ENCODE data around the gene CHST15.
"Not testable (repeated sequence)": the region's sequence is repeated elsewhere in the genome, so short reads cannot be mapped to it uniquely, and the experiment has no call there.

Gene CHST15

DNA sequence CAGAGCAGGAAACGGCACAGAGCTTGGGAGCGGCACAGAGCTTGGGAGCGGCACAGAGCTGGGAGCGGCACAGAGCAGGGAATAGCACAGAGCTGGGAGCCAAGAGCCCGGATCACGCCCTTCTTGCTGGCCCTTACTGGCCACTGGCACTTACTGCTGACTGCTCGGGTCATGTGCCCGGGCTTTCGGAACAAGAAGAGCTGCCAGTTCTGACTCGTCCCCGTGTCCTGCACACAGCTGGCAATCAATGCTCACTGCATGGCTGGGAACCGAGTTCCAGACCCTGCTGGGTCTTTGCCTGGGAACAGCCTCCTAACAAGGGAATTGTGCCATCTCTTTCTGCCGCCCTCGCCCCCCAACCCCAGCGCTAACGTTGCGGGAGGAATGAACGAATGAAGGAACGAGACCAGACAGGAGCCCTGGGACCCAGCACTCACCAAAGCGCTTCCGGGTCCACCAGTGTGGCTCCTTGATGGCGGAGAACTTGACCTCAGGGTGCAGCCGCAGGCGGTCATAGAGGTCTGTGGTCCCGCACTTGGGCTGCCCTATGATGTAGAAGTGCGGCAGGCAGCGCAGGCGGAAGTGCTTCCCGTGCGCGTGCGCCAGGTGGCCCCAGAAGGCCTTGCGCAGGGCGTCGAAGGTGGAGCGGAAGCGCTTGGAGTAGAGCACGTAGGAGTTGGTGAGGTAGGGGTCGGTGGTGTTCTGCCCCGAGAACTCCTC lies 49.1 kb downstream of the CHST15 start:
- no peak for DNase-seq (ENCODE audit: low read depth, low spot score)

DNA sequence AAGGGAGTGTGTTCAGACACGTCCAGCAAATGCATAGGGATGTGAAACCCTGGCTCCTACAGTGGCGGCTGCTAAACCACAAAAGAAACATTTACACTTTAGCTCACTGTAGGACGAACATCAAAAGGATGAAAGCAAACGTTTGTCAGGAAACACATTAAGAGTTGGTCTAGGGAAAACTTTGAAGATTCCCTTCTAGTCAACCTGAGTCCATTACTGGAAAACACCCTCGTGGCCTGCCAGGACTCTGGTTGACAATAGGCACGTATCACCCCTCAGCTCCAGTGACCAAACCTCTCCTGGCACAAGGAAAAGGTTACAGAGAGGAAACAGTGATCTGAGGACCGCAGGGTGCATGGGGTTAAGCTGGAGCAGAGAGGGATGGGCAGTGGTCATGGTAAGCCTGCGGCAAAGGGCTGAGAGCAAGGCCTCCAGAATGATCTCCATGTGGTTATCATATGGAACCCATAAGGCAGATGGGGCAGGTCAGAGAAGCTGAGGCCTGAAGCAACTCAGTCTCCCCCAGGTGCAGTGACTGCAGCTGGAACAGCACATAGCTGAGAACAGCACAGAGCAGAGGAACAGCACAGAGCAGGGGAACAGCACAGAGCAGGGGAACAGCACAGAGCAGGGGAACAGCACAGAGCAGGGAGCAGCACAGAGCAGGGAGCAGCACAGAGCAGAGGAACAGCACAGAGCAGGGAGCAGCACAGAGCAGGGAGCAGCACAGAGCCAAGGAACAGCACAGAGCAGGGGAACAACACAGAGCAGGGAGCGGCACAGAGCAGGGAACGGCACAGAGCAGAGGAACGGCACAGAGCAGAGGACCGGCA lies 49.9 kb downstream of the CHST15 start:
- DNase-seq (ENCODE audit: low read depth, low spot score), result peak; percentile 36

DNA sequence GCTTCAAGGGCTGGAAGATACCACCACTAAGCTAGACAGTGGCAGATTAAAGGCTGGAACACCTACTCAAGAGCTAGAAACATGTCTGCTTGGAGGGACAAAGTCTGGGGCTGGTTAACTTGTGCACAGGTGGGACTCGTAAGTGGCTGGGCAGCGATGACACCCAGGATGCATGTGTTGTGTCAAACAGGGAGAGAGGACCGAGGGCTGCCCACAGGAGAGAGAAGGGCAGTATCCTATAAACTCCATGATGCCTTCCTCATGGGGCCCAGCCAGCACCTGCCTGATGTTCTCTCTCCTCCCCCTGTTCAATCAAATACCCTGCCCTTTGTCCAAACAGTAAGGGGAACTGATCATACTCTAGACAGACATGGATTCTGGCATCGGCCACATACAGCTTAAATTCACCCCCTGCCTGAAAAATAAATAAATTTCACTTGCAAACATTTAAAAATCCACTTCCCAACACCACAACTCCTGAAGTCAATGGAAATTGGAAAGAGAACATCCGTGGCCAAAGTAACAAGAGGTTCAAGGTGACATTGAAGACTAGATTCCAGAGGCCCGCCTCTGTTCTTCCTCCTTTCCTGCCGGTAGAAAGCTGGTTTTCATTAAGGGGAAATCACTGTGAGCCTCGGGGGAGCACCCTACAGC lies 50.6 kb downstream of the CHST15 start:
- DNase-seq (ENCODE audit: low read depth, low spot score), result no peak

DNA sequence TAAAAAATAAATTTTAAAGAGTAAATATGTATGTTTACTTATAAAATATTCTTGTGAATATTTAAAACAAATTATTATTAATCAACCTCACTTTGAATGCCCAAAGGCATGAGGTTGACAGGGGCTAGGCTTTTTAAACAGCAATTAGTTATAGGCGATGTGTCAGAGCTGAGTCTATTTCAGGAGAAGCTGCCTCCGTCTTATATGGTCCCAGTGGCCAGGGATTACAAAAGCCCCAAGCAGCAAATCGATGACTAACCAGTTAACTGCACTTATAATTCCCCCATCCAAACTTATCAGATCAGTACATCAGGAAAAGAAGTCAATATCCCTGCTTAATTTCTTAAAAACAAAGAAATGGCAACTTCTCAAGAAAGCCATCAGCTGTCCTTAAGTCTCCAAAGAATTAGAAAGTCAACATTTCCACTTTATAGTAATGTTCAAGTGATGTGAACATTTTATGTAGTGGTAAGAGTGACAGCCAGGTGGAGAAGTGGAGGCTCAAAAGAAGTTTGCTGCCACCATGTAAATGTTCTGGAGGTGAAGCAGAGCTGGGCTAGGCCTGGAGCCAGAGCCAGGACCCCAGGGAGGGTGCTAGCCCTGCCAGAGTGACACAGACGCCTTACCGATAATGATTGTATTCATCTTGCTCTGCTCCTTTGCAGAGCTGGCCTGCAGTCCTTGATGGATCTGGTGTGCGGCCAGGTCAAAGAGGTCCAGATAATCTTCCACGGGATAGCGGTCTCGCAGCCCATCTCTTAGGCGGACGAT lies 51.5 kb downstream of the CHST15 start:
- DNase-seq (ENCODE audit: low read depth, low spot score), result no peak

DNA sequence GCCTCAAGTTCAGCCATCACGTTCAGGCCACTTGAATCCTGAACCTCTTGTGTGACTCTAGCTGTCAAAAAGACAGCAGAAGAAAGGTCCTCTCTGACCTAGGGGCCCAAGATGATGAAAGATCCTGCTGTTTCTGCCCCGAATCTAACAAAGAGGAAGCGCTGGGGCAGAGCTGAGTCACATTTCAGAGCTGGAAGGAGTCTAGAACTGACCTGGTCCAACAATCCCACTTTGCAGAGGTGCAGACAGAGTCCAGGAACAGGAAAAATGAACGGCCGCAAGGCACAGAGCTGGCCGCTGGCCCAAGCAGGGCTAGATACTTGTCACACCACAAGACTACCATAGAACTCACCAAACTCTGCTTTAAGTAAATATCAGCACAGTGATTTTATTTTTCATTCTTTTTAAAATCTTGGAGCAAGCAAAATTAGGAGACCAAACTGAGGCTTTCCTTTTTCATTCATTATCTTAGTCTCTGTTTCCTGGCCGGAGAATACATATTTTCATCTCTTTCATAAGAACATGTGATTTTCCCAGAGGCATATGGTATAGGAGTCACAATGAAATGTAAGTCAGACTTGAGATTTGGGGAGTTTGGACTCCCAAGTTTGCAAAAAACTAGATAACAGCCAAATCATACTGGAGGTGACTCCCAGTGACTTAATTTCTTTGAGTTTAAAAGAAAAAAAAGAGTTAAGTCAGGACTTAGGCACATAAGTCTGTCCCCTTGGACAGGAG lies 52.8 kb downstream of the CHST15 start:
- DNase-seq (ENCODE audit: low read depth, low spot score), result no peak

DNA sequence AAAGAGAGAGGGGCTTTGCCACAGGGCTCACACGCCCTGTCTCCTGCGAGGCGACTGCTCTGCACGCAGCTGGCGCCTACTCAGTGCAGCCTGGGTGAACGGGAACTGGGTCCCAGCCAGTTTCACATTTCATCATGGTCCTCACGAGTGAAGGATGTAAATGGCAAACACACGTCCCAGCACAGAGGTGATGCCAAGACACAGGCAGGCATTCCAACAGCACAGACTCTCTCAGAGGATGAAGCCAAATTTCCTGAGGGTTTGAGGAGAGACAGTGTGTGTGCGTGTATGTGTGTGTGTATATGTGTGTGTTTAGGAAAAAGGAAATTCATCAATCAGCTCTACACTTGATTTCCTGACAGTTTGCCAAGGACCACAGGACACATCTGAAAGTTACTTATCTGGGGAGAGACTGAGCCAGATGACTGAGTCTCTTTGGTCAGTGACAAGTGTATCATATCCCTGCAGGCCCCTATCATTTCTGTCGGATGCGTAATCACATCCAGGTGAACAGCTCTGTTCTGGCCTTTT lies 53.9 kb downstream of the CHST15 start:
- no peak for DNase-seq (ENCODE audit: low read depth, low spot score)

DNA sequence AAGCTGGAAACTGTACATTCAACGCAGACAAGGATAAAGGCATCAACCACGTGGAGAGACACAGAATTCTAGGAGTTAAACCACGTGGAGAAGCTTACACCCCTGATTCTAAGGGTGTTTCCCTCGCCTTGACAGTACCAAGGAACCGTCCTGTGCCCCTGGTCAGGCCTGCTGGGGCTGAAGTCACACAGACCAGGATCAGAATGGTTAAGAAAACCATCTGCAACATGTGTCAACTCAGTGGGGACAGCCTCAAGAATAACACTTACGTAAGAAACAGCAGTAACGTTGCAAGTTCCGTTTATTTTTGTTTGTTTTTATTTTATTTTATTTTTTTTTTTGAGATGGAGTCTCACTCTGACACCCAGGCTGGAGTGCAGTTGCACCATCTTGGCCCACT lies 55.6 kb downstream of the CHST15 start:
- no peak for DNase-seq (ENCODE audit: low read depth, low spot score)

DNA sequence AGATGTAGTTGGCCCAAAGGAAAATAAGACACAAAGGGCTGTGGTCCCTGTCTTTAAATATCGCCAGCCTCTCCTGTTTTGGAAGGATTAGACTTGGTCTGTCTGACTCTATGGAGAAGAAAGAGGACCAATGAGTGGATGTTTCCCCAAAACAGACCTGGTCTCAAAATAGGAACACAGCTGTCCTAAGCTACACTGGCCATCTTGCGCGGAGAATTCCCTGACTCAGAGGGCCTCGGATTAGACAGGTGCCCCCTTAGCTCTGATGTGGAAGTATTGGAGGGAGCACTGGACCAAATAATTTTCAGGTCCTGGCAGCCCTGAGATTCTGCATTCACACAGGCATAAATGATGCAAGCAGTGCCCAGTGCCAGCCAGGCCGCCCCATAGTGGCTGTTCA lies 56.1 kb downstream of the CHST15 start:
- no peak for DNase-seq (ENCODE audit: low read depth, low spot score)

DNA sequence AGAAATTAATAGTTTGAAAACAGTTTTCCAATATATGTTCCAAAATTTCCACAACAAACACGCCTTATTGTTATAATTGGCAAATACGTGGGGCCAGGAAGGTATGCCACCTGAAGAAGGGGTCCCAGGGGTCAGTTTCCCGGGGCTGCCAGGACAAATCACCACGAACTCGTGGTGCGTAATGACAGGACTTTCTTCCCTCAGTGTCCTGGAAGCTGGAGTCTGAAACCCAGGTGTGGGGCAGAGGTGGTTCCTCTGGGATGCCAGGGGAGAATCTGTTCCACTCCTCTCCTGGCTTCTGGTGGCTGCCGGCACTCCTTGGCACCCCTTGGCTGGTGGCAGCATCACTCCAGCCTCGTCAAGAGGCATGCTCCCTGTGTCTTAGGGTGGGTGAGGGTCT lies 56.7 kb downstream of the CHST15 start:
- no peak for DNase-seq (ENCODE audit: low read depth, low spot score)

DNA sequence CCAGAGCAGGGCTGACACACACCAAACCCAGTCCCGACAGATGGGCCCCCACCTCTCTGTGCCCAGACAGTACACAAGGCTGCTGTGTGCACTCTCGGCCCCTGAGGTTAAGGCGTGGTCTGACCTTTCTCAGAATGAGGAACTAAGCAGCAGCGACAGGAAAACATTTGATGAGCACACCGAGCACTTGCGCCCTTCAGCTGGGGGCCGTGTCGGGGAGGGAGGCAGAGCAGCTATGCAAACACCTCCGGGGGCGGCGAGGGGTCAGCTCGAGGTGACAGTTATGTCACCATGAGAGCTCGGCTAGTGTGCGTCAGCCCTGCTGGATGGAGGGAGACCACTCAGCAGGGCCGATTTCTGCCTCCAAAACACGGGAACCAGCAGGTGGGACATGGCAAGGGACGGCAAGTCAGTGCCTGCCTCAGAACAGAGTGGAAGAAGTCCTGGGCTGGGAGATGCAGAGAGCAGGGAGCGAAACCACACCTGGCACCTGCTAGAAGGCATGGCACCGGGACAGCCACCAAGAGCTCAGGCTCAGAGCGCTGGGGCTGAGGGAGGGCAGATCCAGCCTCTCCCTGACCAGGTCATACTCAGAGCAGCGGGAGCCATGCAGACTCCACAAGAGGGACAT lies 57.4 kb downstream of the CHST15 start:
- no peak for DNase-seq (ENCODE audit: low read depth, low spot score)

DNA sequence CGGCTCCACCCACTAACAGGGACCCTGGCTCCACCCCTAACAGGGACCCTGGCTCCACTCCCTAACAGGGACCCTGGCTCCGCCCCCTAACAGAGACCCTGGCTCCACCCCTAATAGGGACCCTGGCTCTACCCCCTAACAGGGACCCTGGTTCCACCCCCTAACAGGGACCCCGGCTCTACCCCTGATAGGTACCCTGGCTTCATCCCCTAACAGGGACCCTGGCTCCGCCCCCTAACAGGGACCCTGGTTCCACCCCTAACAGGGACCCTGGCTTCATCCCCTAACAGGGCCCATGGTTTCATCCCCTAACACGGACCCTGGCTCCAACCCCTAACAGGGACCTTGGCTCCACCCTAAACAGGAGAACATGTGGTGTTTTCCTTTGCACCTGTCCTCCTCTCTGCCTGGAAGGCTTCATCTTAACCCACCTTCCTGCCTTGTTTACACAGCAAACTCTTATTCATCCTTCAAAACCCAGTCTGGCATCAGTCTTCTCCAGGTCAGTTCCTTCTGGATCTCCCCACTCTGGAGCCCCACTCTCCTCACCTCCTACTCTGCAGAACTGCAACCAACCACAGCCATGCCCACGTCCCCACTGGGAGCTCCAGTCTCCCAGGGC lies 58.0 kb downstream of the CHST15 start:
- DNase-seq (ENCODE audit: low read depth, low spot score), result no peak

DNA sequence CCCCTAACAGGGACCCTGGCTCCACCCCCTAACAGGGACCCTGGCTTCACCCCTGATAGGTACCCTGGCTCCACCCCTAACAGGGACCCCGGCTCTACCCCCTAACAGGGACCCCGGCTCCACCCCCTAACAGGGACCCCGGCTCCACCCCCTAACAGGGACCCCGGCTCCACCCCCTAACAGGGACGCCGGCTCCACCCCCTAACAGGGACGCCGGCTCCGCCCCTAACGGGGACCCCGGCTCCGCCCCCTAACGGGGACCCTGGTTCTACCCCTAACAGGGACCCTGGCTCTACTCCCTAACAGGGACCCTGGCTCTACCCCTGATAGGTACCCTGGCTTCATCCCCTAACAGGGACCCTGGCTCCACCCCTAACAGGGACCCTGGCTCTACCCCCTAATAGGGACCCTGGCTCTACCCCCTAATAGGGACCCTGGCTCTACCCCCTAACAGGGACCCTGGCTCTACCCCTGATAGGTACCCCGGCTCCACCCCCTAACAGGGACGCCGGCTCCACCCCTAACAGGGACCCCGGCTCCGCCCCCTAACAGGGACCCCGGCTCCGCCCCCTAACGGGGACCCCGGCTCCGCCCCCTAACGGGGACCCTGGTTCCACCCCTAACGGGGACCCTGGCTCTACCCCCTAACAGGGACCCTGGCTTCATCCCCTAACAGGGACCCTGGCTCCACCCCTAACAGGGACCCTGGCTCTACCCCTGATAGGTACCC lies 58.7 kb downstream of the CHST15 start:
- DNase-seq (ENCODE audit: low read depth, low spot score), result not testable (repeated sequence)

DNA sequence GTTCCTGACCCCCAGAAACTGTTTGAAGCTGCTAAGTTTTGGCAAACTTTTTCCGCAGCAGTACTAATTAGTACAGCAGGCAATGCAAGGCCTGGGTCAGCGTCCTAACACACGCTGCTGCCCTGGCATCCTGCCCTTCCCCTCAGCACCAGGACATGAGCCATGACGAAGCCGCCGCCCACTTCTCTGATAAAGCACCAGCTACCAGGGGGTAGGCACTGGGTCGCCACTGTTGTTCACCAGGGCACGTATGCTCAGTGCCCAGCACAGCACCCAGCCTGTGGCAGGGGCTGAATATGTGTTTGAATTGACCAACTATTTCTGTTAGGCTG lies 59.5 kb downstream of the CHST15 start:
- peak; percentile 77 for DNase-seq (ENCODE audit: low read depth, low spot score)

DNA sequence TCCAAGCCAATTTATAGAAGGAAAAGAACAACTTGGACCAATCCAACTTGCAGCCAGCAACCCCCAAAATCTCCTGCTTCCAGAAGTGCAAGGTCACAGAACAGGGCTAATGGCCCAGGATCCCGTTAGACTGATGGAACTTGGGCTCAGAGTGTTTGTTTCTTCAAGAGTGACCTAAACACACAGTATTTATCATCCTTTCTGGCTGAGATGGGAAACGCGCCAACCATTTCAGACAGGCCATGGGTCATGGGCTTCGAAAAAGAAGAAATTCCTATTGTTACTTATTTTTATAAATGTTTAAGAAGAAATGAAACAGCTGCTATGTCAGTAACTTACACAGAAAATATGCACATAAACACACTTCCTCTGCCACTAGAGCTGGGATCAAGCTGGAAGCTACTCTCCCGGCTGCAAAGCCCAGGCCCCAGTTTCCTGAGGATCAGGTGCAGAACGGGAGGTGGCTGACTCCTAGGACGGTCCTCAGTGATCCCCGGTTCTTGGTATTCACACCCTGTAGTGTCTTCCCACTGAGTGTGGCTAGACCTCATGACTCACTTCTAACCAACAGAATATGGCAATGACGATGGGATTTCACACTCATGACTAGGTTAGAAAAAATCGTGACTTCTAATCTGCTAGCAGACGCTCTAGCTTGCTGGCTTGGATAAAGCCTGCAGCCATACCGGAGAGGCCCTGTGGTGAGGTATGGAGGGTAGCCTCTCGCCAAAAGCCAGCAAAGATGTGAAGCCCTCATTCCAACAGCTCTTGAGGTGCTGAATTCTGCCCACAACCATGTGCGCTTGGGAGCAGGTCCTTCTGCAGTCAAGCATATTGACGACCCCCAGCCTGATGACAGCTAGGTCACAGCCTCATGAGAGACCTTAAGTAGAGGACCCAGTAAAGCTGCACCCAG lies 60.2 kb downstream of the CHST15 start:
- DNase-seq (ENCODE audit: low read depth, low spot score), result peak; percentile 84

DNA sequence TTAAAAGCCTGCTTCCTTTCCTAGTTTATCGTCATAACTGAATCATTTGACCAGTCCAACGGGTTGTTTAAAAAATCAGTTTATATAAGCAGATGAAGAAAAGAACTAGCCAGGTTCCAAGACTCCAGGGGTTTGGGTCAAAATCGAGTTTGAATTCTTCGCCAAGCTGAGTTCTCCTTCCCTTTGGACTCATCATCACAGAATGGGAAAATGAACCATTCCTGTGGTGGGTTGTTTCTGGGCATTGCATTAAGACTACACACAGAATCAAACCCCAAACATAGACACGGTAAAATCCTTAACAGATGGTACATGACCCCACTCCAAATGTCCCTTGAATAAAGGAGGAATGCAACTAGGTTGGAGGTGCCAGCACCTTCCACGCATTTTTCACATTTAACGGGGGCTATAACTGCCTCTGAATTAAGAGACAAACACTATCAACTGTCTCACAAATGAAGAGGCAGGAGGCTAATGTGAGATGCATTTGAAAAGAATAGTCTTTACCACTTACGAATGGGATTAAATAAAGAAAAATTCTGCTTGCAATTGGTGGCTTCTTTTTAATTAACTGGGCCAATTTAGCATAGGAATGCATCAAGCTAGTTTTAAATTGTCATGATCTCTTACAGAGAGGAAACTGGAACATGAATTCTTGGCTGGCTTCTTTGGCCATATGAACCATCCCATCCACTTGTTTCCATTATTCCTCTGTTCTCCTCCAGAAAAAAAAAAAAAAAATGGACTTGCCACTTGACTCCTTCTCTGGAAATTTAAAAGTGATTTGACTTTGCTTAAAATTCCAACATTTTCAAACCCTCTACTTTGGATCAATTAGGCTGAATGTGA lies 61.1 kb downstream of the CHST15 start:
- DNase-seq (ENCODE audit: low read depth, low spot score), result no peak

DNA sequence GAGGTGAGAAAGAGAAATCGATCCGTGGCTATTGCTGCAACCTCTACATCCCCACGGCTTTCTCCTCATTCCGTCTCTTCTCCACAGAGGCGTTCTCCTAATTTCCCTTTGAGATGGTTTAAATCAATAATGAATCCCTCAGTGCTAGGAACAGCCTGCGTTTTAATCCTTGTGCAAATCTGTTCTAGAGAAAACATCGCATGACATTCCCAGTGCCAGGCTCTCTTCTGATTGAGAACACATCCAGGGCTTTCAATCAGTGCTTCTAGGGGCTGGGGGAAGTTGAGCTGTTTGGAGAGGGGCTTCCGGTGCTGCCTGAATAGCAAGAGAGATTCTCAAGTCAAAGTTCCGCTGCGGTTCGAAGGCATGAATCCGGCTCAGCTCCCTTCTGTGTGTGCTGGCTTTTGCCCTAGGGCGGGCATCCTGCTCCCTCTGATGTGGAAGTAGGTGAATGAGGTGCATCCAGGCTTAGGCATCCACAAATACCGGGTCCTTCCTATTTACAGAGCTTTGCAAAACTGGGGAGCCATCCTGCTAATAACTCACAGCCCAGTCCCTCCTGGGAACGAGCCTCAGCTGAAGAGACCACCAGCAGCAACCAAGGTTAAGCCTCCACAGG lies 62.8 kb downstream of the CHST15 start:
- DNase-seq (ENCODE audit: low read depth, low spot score), result no peak

DNA sequence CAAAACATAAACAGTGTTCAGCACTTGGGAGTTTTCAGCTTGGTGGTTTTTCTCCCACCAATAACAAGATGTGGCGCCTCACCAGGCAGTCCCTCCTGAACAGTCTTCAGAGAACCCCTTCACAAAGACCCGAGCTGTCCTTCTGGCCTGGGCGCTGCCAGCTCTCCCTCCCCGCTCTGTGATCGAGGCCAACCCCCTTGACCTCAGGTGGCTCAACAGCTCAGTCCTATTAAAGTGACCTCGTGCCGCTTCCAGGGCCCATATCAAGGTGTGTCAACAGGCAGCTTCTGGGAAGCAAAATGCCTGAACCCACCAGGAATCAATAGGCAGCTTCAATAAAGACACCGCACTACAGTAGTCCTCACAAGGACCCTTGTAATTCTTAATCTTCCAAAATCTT lies 63.3 kb downstream of the CHST15 start:
- DNase-seq (ENCODE audit: low read depth, low spot score), result no peak
